ENCODE data around the gene TBC1D5. TPM values are rescaled to one million over a fixed set of nuclear protein-coding genes. Genes with fewer than 3 reads are reported as not detected.

The TBC1D5 gene
- total RNA-seq, 1 experiment from 2014 or later: 38.3 TPM

GRCh38 chr3:17266846-17267245 lies 475.6 kb downstream of the TBC1D5 start:
- H3K36me3 Mint-ChIP-seq (ENCODE audit: insufficient read depth, unreplicated experiment): no peaks in the 10 kb centered on the region
- no peaks in the 10 kb centered on the region for H3K27me3 Mint-ChIP-seq (ENCODE audit: unreplicated experiment)
- no peak for DNase-seq
- TF ChIP-seq CTCF (IDR thresholded peaks at IDR 0.05; ENCODE audit: unreplicated experiment): no peak
- no peak overlapping the region for H3K27ac Mint-ChIP-seq (ENCODE audit: unreplicated experiment)
- H3K4me3 Mint-ChIP-seq (ENCODE audit: low read depth, unreplicated experiment): no peak overlapping the region
- no peaks in the 10 kb centered on the region for H3K4me1 Mint-ChIP-seq (ENCODE audit: low read depth, unreplicated experiment)
- CTCF ChIA-PET: interaction anchor here (0.6 kb wide), 1 partner anchor 552 kb away, joined by 3 read pairs; no protein-coding TSS in a partner anchor
- no TSS peak for BruUV-seq (replicated peaks)
- intact Hi-C loops (cut with micrococcal nuclease; ENCODE audit: unreplicated experiment): no loop called here
- H3K9me3 Mint-ChIP-seq (ENCODE audit: low read depth, unreplicated experiment): no peaks in the 10 kb centered on the region

- BruUV-seq (replicated peaks): no TSS peak
- no peaks in the 10 kb centered on the region for H3K4me1 Mint-ChIP-seq (ENCODE audit: low read depth, unreplicated experiment)
- no peak overlapping the region for H3K4me3 Mint-ChIP-seq (ENCODE audit: low read depth, unreplicated experiment)
- no peak overlapping the region for H3K27ac Mint-ChIP-seq (ENCODE audit: unreplicated experiment)
- intact Hi-C loops (cut with micrococcal nuclease; ENCODE audit: unreplicated experiment): no loop called here
- TF ChIP-seq CTCF (IDR thresholded peaks at IDR 0.05; ENCODE audit: unreplicated experiment): no peak
- CTCF ChIA-PET: interaction anchor here (0.6 to 0.7 kb wide), 2 partner anchors 11 to 235 kb away, joined by 3 to 5 read pairs; no protein-coding TSS in a partner anchor
- H3K27me3 Mint-ChIP-seq (ENCODE audit: unreplicated experiment): no peaks in the 10 kb centered on the region
- H3K9me3 Mint-ChIP-seq (ENCODE audit: low read depth, unreplicated experiment): no peaks in the 10 kb centered on the region
- no peak for DNase-seq
- H3K36me3 Mint-ChIP-seq (ENCODE audit: insufficient read depth, unreplicated experiment): no peaks in the 10 kb centered on the region
These were observed 480.6 kb downstream of the TBC1D5 start for GRCh38 chr3:17261627-17262369.

- BruUV-seq (replicated peaks): no TSS peak
- H3K4me1 Mint-ChIP-seq (ENCODE audit: low read depth, unreplicated experiment): no peaks in the 10 kb centered on the region
- DNase-seq: no peak
- intact Hi-C loops (cut with micrococcal nuclease; ENCODE audit: unreplicated experiment): no loop called here
- H3K36me3 Mint-ChIP-seq (ENCODE audit: insufficient read depth, unreplicated experiment): no peaks in the 10 kb centered on the region
- CTCF ChIA-PET: no interaction called here
- H3K9me3 Mint-ChIP-seq (ENCODE audit: low read depth, unreplicated experiment): no peaks in the 10 kb centered on the region
- no peak overlapping the region for H3K27ac Mint-ChIP-seq (ENCODE audit: unreplicated experiment)
- no peak for TF ChIP-seq CTCF (IDR thresholded peaks at IDR 0.05; ENCODE audit: unreplicated experiment)
- no peaks in the 10 kb centered on the region for H3K27me3 Mint-ChIP-seq (ENCODE audit: unreplicated experiment)
- H3K4me3 Mint-ChIP-seq (ENCODE audit: low read depth, unreplicated experiment): no peak overlapping the region
These were observed 482.2 kb downstream of the TBC1D5 start for GRCh38 chr3:17260257-17260656.

- BruUV-seq (replicated peaks): no TSS peak
- Mint-ChIP-seq H3K36me3 (ENCODE audit: insufficient read depth, unreplicated experiment) (no peaks in the 10 kb centered on the region), H3K27ac (ENCODE audit: unreplicated experiment) (no peak overlapping the region), H3K4me3 (ENCODE audit: low read depth, unreplicated experiment) (no peak overlapping the region), H3K9me3 (ENCODE audit: low read depth, unreplicated experiment) (no peaks in the 10 kb centered on the region), H3K27me3 (ENCODE audit: unreplicated experiment) (no peaks in the 10 kb centered on the region), H3K4me1 (ENCODE audit: low read depth, unreplicated experiment) (no peaks in the 10 kb centered on the region)
- no peak for DNase-seq
- intact Hi-C loops (cut with micrococcal nuclease; ENCODE audit: unreplicated experiment): loop anchor here (1.0 to 2.0 kb wide), 2 partner anchors 154 to 581 kb away; no protein-coding TSS in a partner anchor
- no peak for TF ChIP-seq CTCF (IDR thresholded peaks at IDR 0.05; ENCODE audit: unreplicated experiment)
- CTCF ChIA-PET: no interaction called here
These were observed 482.7 kb downstream of the TBC1D5 start for GRCh38 chr3:17259685-17260084.

Data from Calu3 (cell line).